Stimulated activated CD4-positive, alpha-beta T cell treated with anti-CD3 and anti-CD28 coated beads, Interleukin-1b, Interleukin-23, amount 100 ng/mL, for 24 hours (primary cell): Measurements from ENCODE around the gene HEPACAM.

Experiments
- DNase-seq, 4 experiments: peaks; one replicate each; pipeline ENCODE4 v3.0.0-alpha.2; 2020; ENCODE audit warnings: low read depth in 4 of 4, low spot score in 1 of 4

The HEPACAM gene

DNA sequence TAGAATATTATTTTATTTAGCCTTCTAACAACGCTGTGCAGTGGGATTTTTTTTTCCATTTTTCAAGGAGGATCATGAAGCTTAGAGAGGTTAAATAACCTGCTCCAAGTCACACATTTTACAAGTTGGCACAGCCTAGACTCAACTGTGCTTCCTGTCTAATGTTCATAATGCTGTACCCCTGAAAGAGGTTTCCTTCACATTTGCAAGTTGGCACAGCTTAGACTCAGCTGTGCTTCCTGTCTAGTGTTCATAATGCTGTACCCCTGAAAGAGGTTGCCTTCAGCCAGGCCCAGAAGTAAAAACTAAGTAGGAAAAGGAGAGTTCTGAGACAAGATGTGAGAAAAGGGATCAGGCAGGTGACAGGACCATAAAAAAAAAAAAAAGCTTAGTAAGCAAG lies 7.9 kb upstream of the HEPACAM start:
- no peak for DNase-seq

GRCh38 chr11:124943254-124943616 lies 7.4 kb upstream of the HEPACAM start:
- no peak for DNase-seq

GRCh38 chr11:124942466-124943253 lies 6.8 kb upstream of the HEPACAM start:
- DNase-seq: no peak

DNA sequence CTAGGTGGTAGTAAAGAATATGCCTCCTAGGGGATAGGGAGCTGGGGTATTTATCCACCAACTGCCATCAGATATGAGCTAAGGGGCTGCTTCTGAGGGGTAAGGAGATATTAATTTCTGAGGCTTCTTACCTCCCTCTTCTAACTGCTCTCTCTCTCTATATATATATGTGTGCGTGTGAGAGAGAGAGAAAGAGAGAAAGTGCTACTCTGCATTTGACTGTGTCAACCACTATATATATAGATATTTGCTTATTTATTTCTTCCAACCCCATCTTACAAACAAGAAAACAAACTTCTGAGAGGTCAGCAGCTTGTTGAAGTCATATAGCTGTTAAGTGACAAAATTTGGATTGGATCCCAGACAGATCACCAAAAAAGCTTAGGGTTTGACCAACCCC lies 5.9 kb upstream of the HEPACAM start:
- DNase-seq: no peak

GRCh38 chr11:124938970-124939369 lies 3.1 kb upstream of the HEPACAM start:
- DNase-seq: no peak

DNA sequence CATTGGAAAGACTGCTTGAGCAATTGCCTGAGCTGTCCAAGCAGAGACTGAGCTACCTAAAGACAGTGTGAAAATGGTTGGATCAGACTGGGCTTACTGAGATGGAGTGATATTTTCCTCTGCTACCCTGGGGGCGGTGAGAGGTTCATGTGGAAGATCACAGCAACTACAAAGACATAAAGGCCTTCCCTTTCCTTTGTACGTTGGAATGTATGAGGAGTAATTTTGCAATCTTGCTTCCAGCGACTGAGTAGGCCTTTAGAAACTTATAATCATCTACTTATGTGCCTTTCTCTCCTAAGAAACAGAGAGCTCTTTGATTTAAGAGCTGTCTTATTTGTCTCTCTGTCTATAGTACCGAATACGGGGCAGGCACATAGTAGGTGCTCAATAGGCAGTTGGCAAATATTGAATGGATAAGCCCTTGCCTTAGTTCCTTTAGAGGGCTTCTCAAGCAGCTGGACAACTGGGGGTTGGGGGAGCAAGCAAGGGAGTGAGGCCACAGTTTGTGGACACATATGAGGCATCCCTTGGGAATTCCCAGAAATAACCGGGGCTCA lies 2.4 kb upstream of the HEPACAM start:
- no peak for DNase-seq

DNA sequence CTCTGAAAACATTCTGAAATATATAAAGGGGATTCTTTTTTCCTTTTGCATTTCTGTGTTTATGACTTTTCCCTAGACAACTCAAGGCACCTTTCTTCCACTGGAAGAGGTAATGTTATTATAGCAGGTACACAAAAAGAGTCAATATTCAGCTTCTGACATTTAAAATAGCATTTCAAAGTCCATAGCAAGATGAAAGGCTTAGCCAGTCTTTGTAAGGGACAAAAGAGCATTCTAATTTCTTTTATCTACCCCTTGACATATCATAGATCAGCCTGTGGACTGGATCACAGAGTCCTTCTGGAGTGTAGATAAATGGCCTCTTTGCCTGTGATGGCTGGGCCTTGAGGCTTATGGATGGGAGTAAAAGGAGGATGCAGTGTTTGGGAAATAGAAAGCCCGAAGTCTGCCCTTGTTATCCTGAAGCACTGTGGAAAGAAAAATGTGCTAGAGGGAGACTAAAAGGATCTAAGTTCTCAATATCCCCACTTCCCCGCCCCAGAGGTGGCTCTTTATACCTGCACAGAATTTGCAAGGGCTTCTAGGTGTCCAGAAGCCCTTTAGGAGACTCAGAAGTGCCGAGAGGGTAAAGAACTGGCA lies 1.6 kb upstream of the HEPACAM start:
- DNase-seq: no peak

- no peak for DNase-seq
Observed at GRCh38 chr11:124934862-124935547, 842 bp downstream of the HEPACAM start.

GRCh38 chr11:124930799-124931198 lies 5.0 kb downstream of the HEPACAM start:
- no peak for DNase-seq

DNA sequence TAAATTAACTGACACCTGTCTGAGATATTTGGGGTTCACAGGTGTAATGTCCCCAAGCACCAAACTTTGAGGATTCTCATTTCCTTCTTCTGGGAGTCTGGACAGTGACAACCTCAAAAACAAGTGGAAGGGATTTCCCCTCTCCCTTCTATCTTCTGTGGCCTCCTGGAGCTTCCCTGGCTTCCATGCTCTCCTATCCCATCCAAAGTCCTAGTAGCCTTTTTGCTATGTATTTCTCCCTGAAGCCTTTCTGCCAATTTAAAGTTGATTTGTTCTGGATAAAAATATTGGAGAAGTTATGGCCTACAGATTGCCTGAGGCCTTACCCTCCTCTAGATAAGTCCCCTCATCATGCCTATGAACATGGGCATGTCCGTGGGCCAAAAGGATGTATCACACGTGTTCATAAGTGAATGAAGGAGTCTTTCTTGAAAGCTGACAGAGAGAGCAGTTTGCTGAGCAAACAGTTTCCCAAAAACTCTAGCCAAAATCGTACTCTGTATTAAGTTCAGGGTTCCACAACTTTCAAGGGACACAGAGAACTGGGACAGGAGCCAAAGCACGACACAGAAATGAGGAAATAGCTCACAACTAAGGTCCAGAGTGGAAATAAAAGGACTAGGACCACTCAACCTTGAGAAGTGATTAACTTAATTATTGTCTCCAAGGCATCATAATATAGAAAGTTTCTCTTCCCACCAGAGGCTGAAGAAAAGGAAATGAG lies 6.7 kb downstream of the HEPACAM start:
- no peak for DNase-seq

GRCh38 chr11:124923296-124923695 lies 12.6 kb downstream of the HEPACAM start:
- no peak for DNase-seq

GRCh38 chr11:124922831-124923230 lies 13.0 kb downstream of the HEPACAM start:
- no peak for DNase-seq

DNA sequence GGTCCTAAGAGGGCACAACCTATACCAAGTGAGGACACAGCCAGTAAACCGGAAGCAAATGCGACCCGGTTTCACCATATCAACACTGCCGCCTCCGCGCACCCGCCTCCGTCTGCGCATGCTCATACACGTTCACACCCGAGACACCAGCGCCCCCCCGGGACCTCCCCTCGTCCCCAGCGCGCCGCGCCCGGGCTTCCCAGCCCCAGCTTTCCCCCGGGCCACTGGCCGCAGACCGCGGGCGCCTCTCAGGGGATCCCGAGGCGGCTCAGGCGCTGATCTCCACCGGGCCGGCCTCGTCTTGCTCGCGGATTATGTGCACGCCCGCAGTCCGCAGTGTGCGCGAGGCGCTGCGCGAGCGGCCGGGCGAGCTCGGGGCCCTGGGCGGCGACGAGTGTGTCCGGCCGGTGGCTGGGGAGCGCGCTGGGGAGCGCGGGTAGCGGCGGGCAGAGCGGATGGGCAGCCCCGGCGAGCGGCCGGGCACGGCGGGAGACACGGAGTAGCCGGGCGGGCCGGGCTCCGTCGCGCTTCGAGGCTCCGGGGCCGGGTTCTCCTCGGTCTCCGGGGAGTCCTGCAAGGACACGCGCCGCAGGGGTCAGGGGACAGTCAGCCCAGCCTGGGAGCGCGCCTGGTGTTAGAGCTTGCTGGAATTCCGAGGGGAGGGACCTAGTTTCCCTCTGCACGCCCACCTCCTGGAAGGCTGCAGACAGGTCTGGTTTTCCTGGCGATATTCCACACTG lies 14.8 kb downstream of the HEPACAM start:
- peak; percentile 35 to 71 (median 57) for DNase-seq

DNA sequence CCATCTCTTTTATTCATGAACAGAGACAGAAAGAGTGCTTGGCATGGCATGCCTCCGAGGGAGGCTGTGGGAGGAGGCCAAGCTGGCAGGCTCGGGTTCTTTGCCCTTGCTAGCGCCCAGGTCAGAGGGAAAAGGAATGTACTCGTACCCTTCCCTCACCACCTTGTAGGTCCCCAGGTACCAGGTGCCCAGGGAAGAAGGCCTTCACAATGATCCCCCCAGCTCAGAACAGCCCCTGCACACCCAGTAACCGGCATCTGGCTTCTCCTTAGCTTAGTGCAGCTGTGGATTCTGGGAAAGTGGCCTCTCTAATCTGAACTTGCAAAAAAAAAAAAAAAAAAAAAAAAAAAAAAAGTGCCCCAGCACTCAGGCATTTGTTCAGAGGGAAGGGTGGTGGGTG lies 15.5 kb downstream of the HEPACAM start:
- DNase-seq: no peak

GRCh38 chr11:124919898-124920297 lies 15.9 kb downstream of the HEPACAM start:
- no peak for DNase-seq

DNA sequence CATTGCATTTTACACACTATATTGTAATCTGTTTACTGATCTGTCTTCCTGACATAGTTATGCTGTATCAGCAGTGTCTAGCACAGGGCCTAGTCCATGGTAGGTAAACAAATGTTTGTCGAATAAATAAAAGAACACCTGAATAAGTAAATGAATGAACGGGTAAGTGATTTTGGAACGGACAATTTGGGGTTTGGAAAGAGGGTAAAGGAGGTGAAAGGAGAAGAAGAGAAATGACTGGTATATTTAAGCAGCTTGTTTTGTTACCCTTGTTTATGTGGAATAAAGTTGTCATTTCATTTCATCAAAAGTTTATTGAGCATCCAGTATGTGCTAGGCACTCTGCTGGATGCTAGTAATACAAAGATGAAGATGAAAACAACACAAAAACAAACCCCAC lies 16.9 kb downstream of the HEPACAM start, which contains the start of gene HEPN1:
TSS of gene HEPN1 (plus strand) at position 301 of the 400 bp plus-strand sequence.
- no peak for DNase-seq

DNA sequence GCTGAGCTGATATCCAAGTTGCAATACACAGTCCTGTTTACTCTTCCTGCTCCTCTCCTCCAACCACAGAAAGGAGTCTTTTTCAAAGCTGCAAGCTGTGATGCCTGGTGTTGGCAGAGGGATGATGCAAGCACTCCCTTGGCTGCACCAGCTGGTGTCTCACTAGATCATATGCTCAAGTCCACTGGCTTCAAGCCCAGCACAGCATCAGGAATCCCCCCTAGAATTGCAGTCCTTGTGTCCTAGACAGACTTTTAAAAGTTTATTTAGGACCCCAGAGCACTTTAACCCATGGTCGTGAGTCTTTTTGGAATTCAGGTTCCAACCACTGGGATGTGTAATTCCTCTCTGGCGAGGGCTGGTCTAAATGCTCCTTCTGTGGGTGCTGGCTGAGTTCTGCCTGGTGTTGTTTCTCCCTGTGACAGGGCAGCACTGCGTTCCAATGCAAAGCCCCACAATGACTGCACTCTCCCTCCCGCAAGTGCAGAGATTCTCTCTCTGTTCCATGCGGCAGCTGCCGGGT lies 18.7 kb downstream of the HEPACAM start:
- DNase-seq: no peak

DNA sequence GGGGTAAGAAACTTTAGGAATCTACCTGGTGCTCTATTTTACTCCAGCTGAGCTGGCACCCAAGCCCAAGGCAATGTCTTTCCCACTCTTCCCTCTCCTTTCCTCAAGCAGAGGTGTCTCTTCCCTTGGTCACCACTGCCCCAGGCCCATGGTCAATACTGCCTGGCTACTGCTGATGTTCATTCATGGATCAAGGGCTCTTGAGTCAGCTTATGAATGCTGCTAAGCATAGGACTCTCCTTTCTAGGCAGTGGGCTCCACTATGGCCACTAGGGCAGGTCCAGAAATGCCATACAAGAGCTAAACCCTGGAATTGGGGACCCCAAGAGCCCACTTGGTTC lies 19.5 kb downstream of the HEPACAM start:
- no peak for DNase-seq

DNA sequence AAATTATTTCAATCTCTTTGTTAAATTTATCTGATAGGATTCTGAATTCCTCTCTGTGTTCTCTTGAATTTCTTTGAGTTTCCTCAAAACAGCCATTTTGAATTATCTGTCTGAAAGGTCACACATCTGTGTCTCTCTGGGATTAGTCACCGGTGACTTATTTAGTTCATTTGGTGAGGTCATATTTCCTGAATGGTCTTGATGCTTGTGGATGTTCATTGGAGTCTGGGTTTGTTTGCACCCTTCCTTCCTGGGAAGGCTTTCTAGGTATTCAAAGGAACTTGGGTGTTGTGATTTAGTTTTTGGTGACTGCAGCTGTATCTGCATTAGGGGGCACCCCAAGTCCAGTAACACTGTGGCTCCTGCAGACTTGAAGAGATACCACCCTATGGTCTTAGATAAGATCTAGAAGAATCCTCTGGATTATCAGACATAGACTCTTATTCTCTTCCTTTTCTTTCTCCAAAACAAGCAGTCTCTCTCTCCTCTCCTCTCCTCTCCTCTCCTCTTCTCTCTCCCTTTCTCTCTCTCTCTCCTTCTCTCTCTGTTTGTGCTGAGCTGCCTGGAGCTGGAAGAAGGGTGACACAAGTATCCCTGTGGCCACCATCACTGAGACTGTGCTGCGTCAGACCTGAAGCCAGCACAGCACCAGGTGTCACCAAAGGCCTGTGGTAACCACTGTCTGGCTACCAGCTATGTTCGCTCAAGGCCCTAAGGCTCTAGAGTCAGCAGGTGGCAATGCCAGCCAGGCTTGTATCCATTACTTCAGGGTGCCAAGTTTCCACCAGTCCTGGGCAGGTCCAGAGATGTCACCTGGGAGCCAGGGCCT lies 20.1 kb downstream of the HEPACAM start:
- DNase-seq: no peak

DNA sequence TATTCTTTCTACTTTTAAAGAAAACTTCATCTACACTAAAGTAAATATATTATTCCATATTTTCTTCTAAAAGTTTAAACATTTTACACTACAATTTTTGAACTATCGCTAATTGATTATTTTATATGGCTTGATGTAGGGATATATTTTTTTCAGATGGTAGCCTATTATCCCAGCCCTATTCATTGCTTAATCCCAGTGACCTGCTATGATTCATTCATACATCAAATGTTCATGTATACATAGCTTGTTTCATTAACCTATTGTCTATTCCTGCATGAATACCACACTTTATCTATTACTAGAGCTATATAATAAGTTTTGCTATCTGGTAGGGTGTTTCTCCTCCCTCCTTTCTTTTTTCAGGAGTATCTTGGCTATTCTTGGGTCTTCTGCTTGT lies 33.2 kb downstream of the HEPACAM start:
- no peak for DNase-seq
